ENCODE measurements around the gene ANKUB1. TPM values are rescaled to one million over a fixed set of nuclear protein-coding genes. Genes with fewer than 3 reads are reported as not detected.

ANKUB1 gene
- total and polyA plus RNA-seq, 8 donors: not detected

DNA sequence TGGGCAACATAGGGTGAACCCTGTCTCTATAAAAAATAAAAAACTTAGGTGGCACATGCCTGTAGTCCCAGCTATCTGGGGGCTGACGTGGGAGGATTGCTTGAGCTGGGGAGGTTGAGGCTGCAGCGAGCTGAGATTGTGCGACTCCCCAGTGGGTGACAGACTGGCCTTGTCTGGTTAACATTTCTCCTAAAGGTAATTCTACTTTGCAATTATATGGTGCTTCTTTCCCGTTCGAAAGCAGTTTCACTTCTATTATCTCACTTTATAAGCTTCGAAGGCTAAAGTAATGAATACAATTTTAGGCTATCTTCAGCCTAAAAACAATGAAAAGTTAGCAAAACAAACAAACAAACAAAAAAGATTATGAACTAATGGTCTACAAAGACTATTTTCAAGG is 75.4 kb downstream of the ANKUB1 start:
- Histone ChIP-seq H3K27ac (no peak overlapping the region), H3K4me3 (peak overlapping the region; percentile 5 to 36 (median 16)), H3K4me1 (peaks cover 0 to 9% (median 4%) of the 10 kb centered on the region in 4 donors), H3K36me3 (no peaks in the 10 kb centered on the region), H3K27me3 (no peaks in the 10 kb centered on the region), H3K9me3 (peaks cover 0 to 12% (median 4%) of the 10 kb centered on the region in 4 donors)
- TF ChIP-seq EP300 (IDR thresholded peaks at IDR 0.05) (no peak), POLR2A (IDR thresholded peaks at IDR 0.05) (no peak), POLR2AphosphoS5 (IDR thresholded peaks at IDR 0.05) (no peak)
- TF ChIP-seq, protein P1, sequence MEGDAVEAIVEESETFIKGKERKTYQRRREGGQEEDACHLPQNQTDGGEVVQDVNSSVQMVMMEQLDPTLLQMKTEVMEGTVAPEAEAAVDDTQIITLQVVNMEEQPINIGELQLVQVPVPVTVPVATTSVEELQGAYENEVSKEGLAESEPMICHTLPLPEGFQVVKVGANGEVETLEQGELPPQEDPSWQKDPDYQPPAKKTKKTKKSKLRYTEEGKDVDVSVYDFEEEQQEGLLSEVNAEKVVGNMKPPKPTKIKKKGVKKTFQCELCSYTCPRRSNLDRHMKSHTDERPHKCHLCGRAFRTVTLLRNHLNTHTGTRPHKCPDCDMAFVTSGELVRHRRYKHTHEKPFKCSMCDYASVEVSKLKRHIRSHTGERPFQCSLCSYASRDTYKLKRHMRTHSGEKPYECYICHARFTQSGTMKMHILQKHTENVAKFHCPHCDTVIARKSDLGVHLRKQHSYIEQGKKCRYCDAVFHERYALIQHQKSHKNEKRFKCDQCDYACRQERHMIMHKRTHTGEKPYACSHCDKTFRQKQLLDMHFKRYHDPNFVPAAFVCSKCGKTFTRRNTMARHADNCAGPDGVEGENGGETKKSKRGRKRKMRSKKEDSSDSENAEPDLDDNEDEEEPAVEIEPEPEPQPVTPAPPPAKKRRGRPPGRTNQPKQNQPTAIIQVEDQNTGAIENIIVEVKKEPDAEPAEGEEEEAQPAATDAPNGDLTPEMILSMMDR (IDR thresholded peaks at IDR 0.05): no peak
- DNase-seq: no peak
- WGBS, 5 donors: 47 to 64% (median 59%) methylated on average over 6 of the region's 6 CpGs
- intact Hi-C loops (cut with DNase I; ENCODE audit: low total_unique reads): loop anchor here (5.0 to 10.0 kb wide), 2 partner anchors 52 to 205 kb away; no protein-coding TSS in a partner anchor

DNA sequence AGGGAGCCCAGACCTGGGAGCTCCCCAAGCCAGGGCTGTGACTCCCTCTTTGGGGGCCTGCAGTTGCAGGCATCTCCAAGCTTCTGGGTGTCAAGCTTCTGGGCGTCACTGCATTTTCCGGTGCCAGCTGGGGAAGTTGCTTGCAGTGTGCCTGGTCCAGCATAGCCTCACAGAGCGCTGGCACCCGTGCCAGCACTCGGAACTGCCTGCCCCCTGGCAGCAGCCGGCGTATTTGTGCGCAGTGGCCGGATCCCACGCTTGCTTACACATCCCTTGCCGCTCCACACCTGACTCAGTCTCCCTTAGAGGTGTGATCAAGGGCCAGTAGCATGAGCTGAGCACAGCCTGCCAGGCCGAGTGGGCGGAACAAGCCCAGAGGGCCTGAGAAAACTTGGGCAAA is 77.1 kb downstream of the ANKUB1 start:
- intact Hi-C loops (cut with DNase I; ENCODE audit: low total_unique reads): loop anchor here (5.0 to 10.0 kb wide), 2 partner anchors 50 to 203 kb away; no protein-coding TSS in a partner anchor
- no peaks in the 10 kb centered on the region for H3K27me3 ChIP-seq
- DNase-seq: no peak
- no peak overlapping the region for H3K27ac ChIP-seq
- peaks cover 0 to 9% (median 4%) of the 10 kb centered on the region in 4 donors for H3K4me1 ChIP-seq
- H3K9me3 ChIP-seq: no peaks in the 10 kb centered on the region
- H3K36me3 ChIP-seq: no peaks in the 10 kb centered on the region
- TF ChIP-seq POLR2AphosphoS5 (IDR thresholded peaks at IDR 0.05) (no peak), POLR2A (IDR thresholded peaks at IDR 0.05) (no peak), EP300 (IDR thresholded peaks at IDR 0.05) (no peak)
- TF ChIP-seq, protein P1 (IDR thresholded peaks at IDR 0.05): no peak
- WGBS, 5 donors: 90 to 97% (median 96%) methylated on average over 7 to 13 of the region's 13 CpGs
- no peak overlapping the region for H3K4me3 ChIP-seq

DNA sequence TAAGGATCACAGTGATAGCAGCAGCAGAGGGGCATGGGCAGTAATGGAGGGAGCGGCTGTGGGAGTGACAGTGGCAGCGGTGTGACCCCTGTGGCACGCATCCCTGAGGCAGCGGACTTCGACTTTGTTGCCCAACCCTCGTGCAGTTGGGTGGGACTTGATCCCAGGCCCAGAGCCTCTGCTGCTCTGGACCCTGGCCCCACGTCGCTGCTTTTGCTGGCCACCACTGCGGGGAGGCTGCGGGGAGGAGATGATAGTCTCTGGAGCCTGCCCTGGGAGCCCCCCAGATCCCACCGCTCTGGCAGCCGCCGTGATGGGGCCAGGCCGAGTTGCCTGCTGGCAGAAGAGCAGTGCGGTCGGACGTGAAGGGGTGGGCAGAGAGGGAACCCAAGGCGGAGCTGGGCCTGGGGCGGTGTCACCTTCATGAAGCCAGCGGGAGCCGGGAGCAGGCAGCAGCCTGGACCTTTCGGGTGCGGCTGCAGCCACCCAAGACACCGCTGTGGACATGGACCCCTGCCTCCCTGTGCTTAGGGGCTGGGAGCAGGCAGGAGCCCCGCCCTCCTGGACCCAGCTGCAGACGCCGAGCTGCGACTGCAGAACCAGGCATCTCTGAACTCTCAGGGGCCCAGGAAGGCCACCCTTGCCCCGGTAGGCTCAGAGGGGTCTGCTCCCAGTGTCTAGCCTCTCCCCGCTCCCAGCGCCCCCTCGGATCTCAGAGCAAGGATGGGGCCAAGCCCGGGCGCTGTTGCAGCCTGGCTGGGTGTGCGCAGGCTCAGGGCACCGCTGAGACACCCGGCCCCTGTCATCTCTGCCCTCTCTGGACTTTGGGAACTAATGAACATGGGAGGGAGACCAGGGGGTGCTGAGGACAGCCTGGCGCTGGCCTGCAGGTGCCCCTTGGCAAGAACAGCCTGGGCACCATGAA is 78.4 kb downstream of the ANKUB1 start:
- H3K4me3 ChIP-seq: no peak overlapping the region
- intact Hi-C loops (cut with DNase I; ENCODE audit: low total_unique reads): loop anchor here (10.0 kb wide), 1 partner anchor 49 kb away; no protein-coding TSS in a partner anchor
- TF ChIP-seq, protein P1 (IDR thresholded peaks at IDR 0.05): no peak
- TF ChIP-seq POLR2AphosphoS5 (IDR thresholded peaks at IDR 0.05) (no peak), POLR2A (IDR thresholded peaks at IDR 0.05) (no peak), EP300 (IDR thresholded peaks at IDR 0.05) (no peak)
- WGBS, 5 donors: 86 to 91% (median 90%) methylated on average over 16 to 38 of the region's 38 CpGs
- peaks cover 0 to 9% (median 4%) of the 10 kb centered on the region in 4 donors for H3K4me1 ChIP-seq
- no peak overlapping the region for H3K27ac ChIP-seq
- no peaks in the 10 kb centered on the region for H3K36me3 ChIP-seq
- no peaks in the 10 kb centered on the region for H3K27me3 ChIP-seq
- no peak for DNase-seq
- H3K9me3 ChIP-seq: no peaks in the 10 kb centered on the region

Small RNAs within 50 kb of the gene (small RNA-seq; reads per million reads assigned to genes)
- gene RNU6-507P: 0 reads per million in 4 donors

Other genes with a start within 250 kb of the ANKUB1 start
- 100 to 1,000 TPM in 2 of 5 donors, 10 to 100 TPM in 3; 15.4 to 116 (median 89.4) TPM for gene WWTR1, start 134.5 kb downstream of the ANKUB1 start, total RNA-seq
- 10 to 100 TPM; 19.8 to 61.6 (median 51.1) TPM for gene WWTR1, start 134.5 kb downstream of the ANKUB1 start, polyA plus RNA-seq
- 10 to 100 TPM in 3 of 5 donors, 1 to 10 TPM in 2; 1.4 to 50.4 (median 25.8) TPM for gene COMMD2, start 40.1 kb downstream of the ANKUB1 start, total RNA-seq
- 10 to 100 TPM in 2 of 3 donors, 1 to 10 TPM in 1; 7.1 to 18.5 (median 11.3) TPM for gene COMMD2, start 40.1 kb downstream of the ANKUB1 start, polyA plus RNA-seq
- 100 to 1,000 TPM in 2 of 5 donors, 10 to 100 TPM in 2, 1 to 10 TPM in 1; 6.7 to 130 (median 59.8) TPM for gene RNF13, start 20.7 kb upstream of the ANKUB1 start, total RNA-seq
- gene RNF13, start 20.7 kb upstream of the ANKUB1 start, polyA plus RNA-seq: 10 to 100 TPM; 24.9 to 35.1 (median 27.2) TPM
- 100 to 1,000 TPM in 1 of 5 donors, 10 to 100 TPM in 3, 1 to 10 TPM in 1; 1.2 to 130 (median 36.2) TPM for gene PFN2, start 178.3 kb upstream of the ANKUB1 start, total RNA-seq
- 10 to 100 TPM; 33.9 to 40.9 (median 40.6) TPM for gene PFN2, start 178.3 kb upstream of the ANKUB1 start, polyA plus RNA-seq